D721Med (cell line): ENCODE measurements around the gene PTGIS.

Source experiments
- DNase-seq: peaks from one replicate; pipeline ENCODE4 v3.0.0; 2011; ENCODE audit warnings: low spot score; ENCODE audit not compliant: insufficient read length
- FAIRE-seq: peaks from 2 replicates; lab custom pipeline; 2011; peaks lifted over from hg19 to GRCh38; lab: Jason Lieb, UNC
- TF ChIP-seq, protein P1 (sequence below): IDR thresholded peaks from 2 replicates; pipeline ENCODE4 v1.5.1; 2012; ENCODE audit warnings: mild to moderate bottlenecking, control low read depth; ENCODE audit not compliant: insufficient read depth; ENCODE audit errors: missing control alignments

Gene PTGIS

DNA sequence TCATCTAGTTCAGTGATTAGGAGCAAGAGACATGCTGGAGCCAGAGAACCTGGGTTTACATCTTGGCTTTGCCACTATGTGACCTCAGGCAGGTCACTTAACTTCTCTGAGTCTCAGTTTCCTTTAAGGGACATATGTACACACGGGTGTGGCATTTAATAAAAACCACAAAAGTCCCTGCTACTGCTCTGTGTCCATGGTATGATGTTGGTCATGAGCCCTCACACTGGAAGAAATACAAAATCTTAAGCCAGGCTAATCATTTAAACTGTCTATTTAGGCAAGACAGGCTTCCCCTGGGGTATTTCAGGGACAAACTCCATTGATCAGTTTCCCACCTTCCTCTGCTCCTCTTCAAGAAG lies 12.9 kb upstream of the PTGIS start:
- DNase-seq (no peak), FAIRE-seq (no peak)
- TF ChIP-seq, protein P1, sequence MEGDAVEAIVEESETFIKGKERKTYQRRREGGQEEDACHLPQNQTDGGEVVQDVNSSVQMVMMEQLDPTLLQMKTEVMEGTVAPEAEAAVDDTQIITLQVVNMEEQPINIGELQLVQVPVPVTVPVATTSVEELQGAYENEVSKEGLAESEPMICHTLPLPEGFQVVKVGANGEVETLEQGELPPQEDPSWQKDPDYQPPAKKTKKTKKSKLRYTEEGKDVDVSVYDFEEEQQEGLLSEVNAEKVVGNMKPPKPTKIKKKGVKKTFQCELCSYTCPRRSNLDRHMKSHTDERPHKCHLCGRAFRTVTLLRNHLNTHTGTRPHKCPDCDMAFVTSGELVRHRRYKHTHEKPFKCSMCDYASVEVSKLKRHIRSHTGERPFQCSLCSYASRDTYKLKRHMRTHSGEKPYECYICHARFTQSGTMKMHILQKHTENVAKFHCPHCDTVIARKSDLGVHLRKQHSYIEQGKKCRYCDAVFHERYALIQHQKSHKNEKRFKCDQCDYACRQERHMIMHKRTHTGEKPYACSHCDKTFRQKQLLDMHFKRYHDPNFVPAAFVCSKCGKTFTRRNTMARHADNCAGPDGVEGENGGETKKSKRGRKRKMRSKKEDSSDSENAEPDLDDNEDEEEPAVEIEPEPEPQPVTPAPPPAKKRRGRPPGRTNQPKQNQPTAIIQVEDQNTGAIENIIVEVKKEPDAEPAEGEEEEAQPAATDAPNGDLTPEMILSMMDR: no peak

DNA sequence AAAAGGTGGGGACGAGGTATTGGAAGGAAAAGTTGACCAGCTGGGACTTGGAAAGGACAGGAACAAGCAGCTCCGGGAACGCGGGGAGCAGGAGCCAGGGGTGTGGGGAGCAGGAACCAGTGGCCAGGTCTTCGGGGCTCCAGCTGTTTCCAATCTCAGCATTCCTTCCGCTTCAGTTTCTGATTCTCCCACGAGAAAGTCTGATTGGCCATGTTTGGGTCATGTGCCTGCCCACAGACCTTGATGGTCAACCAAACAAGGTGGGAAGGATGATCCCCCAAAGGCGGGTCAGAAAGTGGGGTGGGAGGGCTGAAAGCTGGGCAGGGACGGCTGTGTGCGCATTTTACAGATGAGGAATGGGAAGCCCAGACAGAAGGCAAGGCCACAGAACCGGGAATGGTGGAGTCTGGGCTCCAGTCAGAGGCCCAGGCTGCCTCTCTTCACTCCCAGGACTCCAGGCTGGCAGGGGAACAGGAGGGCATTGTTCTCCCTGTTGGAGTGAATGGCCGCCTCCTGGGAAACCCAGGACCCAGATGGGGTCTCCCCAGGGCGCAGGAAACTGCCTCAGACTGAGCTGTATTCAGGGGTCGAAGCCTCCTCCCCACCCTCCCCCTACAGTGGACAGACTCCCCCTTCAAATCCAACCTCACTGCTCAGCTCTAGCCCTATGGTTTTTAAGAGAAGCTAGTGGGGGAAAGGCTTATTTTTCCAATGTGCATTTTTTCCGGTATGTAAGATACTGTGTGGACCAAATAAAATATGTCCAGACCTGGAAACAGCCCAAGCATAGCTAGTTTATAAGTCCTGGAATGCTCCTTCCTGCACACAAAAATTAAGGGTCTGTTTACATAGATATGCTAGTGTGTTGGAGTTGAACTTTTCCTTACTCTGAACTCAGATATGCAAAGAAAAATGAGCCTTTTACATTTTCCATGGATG lies 12.2 kb upstream of the PTGIS start:
- FAIRE-seq (no peak), DNase-seq (no peak)
- TF ChIP-seq, protein P1: no peak

DNA sequence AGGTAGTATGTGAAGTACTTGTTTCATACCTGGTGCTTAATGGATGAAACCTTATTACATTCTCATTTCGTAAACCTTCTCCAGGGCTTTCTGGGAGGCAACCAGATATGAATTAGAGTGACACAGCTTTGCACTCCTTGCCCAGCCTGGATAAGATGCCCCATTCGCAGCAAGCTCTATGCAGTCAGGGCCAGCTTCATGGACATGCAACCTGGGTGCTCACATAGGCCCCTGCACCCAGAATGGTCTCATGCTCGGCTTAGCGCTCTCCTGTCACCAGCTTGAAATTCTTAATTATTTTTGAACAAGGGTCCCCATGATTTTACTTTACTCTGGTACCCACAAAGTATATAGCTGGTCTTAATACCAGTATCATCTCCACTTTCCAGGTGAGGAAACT lies 11.3 kb upstream of the PTGIS start:
- FAIRE-seq (no peak), DNase-seq (no peak)
- TF ChIP-seq, protein P1: no peak

DNA sequence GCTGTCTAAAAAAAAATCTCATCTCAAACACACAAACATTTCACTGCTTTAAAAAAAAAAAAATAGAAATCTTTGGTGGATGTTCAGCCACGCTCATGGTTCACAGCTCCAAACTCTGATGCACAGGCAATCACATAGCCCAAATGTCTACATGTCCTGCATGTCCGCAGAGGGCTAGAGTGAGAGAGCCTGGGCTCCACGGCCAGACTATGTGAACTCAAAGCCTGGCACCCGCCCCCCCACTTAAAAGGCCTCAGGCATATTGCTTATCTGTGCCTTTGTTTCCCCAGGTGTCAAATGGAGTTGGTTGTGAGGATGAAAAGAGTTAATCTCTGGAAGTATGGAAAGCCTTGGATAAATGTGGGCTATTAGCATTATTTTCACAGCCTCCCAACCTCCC lies 10.5 kb upstream of the PTGIS start:
- no peak for DNase-seq
- no peak for FAIRE-seq
- TF ChIP-seq, protein P1: no peak

DNA sequence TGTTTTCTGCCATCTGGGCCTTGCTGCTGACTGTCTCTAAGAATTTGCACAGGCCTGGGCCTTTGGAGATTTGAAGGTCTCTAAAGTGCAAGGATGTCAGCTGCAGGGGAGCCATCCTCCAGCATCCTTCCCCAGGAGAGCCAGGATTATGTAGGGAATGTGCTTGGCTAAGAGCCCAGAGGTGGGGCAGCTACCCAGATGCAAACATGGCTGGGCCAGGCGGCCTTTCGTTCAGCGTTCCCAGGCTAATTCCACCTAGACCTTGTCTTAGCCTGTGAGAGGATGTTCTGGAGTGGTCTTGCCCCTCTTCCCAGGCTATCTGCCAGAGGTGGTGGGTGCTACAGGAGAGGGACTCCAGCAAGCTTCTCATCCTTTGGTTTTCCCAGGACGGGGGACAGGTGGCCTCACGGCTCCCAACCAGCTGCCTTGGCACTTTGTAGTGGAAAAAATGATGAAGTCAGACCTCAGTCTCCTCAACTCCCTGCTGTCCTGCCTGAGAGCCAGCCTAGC lies 7.7 kb upstream of the PTGIS start:
- FAIRE-seq (no peak), DNase-seq (no peak)
- TF ChIP-seq, protein P1: no peak

DNA sequence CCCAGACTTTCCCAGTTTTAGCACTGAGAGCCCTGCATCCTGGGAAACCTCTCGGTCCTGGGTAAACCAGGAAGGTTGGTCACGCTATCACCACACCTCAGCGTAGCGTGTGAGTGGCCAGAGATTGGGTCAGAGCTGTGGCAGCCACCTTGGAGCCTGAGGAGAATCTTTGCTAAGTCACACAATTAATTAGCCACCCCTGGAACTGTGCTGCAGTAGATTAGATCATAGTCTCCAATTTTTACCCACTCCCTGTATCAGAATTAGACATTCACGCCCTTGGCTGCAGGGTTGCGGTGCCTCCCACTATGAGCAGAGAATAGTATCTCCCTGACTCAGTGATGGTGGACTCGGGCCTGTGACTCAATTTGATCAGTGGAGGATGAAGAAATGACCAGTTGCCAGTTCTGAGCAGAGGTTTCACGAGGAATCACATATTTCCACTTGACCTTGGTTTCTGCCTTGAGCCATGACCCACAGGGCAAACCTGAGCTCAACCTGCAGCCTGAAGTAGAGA lies 6.0 kb upstream of the PTGIS start:
- no peak for DNase-seq
- TF ChIP-seq, protein P1: no peak
- no peak for FAIRE-seq

DNA sequence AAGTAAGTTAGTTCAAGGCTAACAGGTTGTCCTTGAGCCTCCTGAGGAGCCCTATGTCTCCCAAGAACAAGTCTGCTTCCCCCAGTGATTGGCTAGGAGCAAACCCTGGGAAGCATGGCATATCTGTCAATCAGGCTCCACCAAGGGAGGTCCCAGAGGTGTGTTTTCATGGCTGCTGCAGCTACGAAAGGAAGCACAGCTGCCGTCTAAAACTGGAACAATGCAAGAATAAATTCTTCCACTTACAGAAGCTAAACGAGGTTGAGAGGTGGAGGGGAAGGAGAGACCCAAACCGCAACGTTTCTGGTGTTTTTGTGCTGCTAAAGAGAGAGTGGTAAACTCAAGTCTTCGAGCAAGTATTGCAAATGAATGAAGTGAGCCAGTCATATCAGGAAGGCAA lies 4.9 kb upstream of the PTGIS start:
- no peak for DNase-seq
- TF ChIP-seq, protein P1: no peak
- no peak for FAIRE-seq
